IMR-90 (cell line): ENCODE data around the gene MMP20.

Experiments
- POLR2A ChIP-seq: IDR thresholded peaks from 2 replicates; pipeline ENCODE4 v1.6.1; 2012; ENCODE audit warnings: mild to moderate bottlenecking, low read depth, low read length
- TF ChIP-seq, protein P1 (sequence below): conservative IDR thresholded peaks from 2 replicates; pipeline ENCODE4 v1.5.1; 2012; ENCODE audit warnings: mild to moderate bottlenecking, low read depth, low read length, improper control_type of control experiment

DNA sequence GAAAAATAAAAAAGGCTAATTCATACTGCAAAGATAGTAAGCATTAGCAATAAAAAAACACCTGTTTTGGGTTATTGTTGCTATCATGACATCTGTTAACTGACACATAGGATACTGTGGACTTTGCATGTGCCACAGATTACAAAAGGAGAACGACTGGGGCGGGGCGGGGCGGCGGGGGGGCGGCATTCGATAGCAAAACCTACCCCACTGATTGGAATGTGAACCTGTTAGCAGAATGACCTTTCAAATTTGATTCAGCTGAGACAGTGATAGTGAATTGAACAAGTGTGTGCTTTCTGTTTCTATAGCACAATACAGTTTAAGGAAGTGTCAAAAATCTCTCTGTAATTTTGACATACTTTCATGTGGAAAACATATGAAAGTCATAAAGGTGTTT is 14.9 kb downstream of the MMP20 start:
- no peak for TF ChIP-seq POLR2A
- TF ChIP-seq, protein P1, sequence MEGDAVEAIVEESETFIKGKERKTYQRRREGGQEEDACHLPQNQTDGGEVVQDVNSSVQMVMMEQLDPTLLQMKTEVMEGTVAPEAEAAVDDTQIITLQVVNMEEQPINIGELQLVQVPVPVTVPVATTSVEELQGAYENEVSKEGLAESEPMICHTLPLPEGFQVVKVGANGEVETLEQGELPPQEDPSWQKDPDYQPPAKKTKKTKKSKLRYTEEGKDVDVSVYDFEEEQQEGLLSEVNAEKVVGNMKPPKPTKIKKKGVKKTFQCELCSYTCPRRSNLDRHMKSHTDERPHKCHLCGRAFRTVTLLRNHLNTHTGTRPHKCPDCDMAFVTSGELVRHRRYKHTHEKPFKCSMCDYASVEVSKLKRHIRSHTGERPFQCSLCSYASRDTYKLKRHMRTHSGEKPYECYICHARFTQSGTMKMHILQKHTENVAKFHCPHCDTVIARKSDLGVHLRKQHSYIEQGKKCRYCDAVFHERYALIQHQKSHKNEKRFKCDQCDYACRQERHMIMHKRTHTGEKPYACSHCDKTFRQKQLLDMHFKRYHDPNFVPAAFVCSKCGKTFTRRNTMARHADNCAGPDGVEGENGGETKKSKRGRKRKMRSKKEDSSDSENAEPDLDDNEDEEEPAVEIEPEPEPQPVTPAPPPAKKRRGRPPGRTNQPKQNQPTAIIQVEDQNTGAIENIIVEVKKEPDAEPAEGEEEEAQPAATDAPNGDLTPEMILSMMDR: no peak
